Urothelium cell line (cell line): Measurements from ENCODE around the gene IGFBP2.
A peak's percentile ranks its signal among the peaks of the same experiment; 100 is the strongest.

Source experiments
- DNase-seq: peaks from one replicate; pipeline ENCODE4 v3.0.0; 2011; ENCODE audit warnings: low spot score, mixed read lengths
- FAIRE-seq: peaks from 2 replicates; lab custom pipeline; 2011; peaks lifted over from hg19 to GRCh38; lab: Jason Lieb, UNC

IGFBP2 gene

DNA sequence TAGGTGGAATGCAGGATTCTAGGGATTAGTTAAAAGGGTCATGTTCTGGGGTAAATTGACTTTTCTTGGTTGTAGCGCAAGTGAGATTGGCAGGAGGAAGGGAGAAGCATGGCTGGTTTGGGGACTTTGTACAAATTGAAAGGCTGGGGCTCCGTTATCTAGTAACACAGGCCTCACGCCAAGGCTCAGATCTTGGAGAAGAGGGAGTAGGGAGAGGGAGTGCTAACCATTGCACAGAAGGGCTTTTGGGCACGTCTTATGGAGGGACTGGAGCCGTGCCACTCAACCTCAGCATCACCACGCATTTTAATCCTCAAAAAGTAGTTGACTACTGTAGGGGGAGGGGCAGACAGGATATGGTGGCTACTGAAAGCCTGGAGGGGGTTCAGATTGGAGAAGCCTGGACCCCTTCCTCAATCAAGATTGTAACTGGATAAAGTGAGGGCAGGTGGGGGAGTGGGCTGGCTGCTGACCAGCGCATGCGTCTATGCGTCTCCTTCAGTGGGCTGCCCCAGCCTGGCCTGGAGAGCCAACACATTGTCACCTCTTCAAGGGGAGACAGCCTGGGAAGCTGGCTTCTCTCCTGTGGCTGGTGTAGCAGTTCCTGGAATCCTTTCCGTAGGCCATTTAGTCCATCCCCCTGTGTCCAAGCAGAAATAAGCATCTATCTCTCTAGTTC, 47.9 kb downstream of the IGFBP2 start:
- DNase-seq (no peak), FAIRE-seq (no peak)

DNA sequence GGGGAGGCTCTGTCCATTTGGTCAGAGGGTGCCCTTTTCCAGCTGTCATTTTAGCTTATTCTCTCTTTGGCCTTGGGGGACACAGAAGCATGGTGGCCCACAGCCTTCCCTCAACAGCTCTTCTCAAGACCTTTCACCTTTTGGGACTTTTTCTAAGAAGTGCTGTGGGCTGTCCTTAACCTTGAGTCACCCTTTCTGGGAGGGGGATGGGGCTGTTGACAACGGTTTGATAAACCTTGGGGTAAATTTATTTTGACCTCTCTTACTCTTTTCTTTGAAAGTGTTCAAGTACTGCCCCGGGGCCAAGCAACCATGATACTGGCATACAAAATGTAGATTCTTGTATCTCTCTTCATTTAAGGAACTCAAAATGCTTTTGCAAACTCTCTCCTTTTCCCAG, 48.5 kb downstream of the IGFBP2 start:
- FAIRE-seq (no peak), DNase-seq (no peak)

DNA sequence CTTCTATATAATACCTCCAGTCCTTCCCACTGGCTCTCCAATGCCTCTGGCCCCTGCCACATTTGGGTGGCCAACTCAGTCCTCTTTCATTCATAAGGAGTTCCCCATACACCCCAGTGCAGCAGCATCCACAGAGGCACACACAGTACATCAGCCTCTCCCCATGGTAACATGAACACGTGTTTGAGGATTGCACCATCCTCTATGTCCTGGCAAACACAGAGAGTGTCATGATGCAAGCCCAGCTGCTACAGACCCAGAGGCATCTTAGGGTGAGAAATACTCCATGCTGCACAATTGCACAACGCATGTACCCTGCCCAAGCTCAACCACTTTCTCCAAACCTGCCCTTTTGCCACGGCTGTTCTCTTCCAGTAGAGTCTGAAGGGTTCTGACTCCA, 50.6 kb downstream of the IGFBP2 start:
- DNase-seq (no peak), FAIRE-seq (peak; percentile 78)

DNA sequence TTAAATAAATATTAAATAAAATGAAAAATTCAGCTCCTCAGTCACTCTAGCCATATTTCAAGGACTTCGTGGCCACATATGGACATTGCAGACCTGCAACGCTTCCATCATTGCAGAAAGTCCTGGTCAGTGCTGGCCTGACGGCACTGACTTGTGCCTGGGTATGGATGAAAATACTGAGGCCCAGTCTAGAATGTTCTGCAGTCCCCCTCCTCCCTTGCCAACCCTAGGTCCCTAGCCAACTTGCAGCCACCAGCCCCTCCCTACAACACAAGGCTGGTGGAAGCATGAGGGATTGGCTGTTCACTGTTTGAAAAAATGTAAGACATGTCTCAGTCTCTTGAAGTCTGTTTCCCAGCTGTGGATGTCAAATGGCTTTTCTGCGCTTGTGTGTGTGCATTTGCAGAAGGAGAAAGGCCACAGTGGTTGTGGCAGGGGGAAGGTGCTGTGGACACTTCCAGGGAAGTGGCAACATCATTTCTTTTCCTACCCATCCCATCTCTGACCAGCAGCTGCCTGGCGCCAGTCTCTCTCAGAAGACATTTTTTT, 52.2 kb downstream of the IGFBP2 start:
- FAIRE-seq (no peak), DNase-seq (no peak)

DNA sequence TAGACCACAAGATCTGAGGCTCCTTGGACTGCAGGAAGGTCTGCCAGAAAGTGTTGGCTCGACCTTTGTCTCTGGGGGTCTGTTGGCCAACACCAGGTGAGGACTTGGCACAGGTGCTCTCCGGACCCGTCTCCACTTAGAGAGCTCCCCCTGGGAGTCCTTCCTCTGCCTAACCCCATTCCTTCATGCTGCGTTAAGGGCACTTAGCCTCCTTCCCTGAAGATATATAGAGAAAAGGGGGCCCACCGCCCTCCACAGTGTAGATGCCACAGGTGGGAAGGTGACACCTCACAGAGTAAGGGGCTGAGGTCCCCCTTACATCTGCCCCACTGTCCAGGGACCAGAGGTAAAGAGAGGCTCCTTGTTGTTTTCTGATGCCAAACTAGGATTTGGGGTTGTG, 53.9 kb downstream of the IGFBP2 start:
- FAIRE-seq, result no peak
- no peak for DNase-seq

DNA sequence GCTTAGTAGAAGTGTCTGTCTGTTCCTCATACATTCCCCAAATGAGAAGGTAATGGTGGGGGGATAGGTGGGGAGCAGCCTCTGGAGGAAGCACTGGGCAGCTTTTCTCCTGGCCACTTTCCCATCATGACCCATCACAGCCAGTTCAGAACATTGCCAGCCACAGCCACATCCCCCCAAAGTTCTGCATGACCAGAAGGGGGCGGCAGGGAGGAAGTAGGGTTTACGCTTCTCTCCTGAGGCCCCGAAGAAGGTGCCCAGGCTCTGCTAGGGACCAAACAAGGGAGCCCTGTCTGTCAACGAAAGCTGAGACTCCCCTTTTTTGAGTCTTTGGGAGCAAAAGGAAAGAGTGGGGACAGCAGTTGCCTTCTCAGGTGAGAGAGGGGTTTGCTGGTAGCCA, 54.4 kb downstream of the IGFBP2 start:
- DNase-seq, result no peak
- FAIRE-seq, result no peak

DNA sequence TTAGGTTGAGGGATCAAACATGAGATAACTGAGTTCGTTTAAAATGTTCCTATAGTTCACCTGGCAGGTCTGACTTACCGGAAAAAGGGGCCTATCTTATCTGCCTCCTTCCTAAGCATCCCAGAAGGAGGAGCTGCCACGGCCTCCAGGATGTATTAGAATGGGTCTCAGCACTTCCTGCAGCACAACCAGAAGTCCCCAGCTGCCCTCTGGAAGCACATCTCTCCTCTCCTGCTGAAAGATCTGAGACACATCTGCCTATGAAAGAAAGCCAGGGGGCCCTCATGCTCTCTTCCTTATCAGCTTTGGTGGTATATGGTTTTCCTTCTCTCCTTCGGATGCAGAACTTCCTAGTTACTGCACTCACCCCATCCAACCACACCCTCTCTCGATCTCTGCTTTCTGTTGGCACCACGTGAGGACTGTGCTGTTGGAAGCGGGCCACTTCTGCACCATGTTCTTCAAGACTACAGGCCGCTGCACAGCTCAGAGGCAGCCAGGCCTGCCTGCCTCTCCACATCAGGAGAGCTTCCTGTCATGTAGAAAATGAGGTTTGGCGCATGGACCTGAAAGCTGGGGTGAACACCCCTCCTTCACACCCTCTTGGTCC, 55.6 kb downstream of the IGFBP2 start:
- DNase-seq (no peak), FAIRE-seq (no peak)

DNA sequence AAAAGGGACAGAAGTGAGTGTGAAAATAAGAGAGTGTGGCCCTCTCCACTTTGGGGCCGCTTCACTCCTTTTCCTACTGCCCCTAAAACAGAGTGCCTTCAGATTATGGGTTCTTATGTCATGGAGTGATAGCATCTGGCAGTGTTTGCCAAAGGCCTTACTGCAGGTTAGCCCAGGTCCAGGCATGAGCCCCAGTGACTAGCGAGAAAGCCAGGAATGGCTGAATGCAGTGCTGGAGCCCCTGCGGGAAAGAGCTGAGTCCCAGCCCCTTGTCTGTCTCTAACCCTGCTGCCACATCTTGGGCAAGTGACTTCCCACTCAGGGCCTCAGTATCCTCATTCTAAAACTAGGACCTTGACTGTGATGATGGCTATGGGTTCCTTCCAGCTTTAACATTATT, 56.2 kb downstream of the IGFBP2 start:
- DNase-seq (no peak), FAIRE-seq (no peak)

DNA sequence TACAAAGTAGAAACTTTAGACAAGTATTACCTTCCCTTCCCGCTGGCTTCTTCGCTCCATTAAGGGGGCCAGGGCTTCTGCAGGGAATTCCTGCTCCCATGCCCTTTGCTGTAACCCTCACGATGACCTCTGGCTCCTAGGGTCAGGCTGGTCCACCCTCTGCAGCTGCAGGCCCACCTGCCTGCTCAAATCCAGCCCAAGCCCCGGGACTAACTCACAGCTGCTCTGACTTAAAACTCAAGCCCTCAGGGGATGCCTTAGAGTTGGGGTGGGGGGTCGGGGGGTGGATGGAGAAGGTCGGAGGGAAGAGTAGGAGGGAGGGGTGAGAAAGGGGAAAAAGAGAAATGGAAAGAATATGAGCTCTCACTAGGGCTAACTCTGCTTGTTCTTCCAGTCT, 57.2 kb downstream of the IGFBP2 start:
- no peak for DNase-seq
- FAIRE-seq, result no peak

DNA sequence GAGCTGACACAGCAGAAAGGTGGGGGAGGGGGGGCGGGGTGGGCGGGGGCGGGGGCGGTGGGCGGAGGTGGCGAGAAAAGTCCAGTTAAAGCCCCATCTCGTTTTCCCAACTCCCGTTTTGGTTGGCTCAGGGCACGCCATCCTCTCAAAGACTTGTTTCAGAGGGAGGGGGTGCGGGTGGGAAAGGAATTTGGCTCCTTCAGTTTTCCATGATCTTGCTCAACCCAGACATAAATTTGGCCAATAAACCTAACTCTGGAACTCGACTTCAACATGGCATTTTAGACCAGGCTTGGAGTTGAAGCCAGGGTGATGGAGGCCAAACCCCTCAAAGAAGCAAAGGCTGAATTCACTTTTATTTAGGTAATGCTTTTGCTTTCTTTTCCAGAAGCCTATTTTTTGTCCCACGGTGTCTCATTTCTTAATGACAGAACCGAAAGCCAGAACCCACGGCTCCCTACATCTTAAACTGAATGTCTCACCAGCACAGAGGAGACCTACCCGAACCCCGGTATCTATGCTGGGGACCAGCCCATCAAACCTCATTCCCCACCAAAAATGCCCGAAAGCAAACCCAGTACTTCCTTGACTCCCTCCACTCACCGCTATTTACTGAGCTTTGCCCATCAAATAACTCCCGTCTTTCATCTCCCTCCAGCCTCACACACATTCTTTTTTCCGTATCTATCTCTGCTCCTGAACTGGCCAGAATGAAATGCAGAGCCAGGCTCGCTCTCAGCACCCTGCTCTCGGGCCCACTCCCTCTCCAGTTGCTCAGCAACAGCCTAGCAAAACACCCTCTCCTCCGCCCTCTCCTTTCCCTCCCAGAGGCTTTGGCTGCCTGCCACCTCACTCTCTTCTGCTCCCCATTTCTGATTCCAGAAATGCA, 57.9 kb downstream of the IGFBP2 start:
- DNase-seq (peak; percentile 83), FAIRE-seq (no peak)

DNA sequence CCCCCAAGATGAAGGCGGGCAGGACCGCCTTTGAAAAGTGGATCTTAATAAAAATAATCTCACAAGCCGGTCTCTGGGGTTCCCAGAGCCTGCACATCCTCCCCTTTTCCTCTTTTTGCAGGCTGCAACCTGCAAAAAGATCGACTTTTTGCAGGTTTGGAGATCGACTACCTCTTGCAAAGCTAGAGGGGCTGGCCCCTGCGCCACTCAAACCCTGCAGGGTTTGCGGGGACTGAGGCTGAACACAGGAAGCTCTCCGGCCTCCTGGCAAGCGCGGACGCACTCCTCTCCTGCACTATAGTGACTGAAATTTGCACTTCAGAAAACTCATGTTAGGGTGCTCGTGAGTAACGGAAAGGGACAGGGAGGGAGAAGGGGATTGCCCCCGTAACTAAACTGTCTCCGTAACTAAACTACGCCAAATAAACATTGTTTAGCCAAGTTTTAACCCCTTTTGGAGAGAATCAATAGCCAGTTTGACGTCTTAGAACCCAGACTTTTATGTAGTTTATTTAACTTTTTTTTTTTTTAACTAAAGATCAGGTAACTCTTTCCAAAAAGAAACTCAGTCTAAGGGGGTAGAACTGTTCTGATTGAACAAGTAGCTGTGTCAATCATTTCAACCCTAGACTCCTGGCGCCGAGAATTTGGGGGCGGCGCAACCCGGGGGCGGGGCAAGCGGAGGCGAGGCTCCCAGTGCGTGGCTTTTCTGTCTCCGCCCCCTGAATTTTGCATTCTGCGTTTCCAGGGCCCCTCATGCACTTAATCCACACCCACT, 59.6 kb downstream of the IGFBP2 start:
- FAIRE-seq (no peak), DNase-seq (peak; percentile 86)

DNA sequence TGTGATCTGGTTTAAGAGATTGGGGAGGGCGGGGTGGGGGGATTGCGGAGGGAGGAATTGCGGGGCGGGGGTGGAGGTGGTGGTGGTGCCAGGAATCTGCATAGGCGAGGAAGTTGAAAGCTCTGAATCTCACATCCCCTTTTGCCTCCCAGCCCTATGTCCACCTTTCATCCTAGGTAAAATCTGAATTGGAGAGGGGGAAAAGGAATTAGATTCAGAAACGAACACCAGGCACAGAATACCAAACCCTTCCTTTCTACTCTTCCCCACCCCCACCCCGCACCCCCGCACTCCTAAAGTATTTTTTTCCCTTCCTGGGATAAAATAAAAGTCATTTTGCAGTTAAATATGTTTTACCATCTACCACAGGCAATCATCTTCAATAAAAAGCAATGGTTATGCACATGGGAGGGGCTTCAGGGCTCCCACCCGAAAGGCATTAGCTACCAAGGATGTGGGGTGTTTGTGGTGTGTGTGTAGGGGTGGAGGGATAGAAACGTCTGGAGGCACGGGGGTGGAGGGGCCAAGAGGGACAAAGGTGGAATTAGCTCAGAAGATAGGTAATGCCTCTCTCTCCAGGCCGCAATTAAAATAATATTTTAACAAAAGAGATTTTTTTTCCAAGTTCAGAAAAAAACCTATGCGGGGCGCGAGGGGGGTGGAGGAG, 60.3 kb downstream of the IGFBP2 start:
- DNase-seq (no peak), FAIRE-seq (no peak)

DNA sequence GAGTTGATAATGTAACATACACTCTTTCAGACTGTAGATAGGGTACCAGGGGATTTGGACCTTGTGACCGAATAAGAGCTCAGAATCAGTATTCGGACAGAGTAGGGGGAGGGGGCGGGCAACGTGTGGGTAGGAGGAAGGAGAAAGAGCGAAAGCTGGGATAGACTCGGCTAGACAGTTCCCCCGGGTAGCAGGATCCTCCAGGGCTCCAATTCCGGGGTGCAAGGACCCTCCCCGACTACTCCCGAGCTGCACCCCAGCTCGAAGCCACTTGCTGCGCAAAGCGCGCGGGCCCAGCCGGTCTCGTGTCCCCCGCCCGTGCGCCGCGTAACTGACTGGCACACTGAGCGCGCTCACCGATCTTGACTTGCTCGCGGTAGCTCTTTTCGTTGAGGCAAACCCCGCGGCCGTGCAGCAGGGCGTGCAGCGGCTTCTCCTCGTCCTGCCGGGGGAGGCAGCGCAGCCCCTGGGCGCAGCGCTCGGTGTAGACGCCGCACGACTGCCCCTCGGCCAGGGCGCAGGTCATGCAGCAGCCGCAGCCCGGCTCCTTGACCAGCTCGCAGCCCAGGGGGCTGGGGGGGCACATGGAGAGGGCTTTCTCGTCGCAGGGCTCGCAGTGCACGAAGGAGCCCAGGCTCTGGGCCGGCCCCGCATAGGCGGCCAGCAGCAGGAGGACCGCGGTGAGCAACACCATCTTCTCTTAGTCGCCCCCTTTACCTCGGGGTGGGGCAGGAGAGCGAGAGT, 61.0 kb downstream of the IGFBP2 start:
- FAIRE-seq (no peak), DNase-seq (no peak)

DNA sequence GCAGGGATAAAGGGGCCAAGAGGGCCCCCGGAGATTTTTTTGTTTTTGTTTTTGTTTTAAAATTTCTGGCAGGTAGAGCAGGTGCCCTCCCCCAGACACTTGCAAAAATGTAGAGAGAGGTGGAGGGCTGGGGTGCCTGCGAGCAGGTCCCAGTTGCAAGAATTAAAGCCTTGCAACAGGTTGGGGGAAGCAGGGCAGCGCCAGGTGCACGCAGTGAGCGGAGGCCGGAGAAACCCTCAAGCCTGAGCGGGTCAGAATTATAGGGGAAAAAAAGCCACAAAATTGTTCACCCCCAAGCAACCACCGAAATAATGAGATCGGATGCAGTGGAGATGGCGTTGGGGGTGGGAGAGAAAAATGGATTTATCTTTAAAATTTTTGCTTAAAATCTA, 61.6 kb downstream of the IGFBP2 start:
- no peak for FAIRE-seq
- DNase-seq, result no peak

DNA sequence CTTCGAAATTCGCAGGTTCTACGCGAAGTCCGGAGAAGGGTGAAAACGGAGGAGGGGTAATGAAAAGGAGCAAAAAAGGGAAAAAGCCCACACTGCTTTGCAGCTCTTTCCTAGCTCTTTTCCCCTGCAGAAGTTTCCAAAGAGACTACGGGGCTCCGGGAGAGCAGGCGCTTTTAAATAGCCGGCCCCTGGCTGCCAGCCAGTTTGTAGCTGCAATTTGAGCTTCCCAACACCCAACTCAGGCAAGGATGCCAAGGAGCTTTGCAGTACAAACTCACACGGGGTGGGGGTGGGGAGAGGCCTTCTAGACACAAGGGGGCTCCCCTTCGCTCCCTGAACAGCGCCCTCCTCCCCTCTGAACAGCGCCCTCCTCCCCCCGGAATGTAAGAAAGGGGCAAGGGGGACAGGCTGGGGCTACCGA, 62.2 kb downstream of the IGFBP2 start, which contains the start of gene IGFBP5:
Gene IGFBP5, minus strand, starts transcription at position 149 of the 421 bp plus-strand sequence. CDS start 774 bp downstream, outside the sequence.
- DNase-seq (peak; percentile 74), FAIRE-seq (no peak)

DNA sequence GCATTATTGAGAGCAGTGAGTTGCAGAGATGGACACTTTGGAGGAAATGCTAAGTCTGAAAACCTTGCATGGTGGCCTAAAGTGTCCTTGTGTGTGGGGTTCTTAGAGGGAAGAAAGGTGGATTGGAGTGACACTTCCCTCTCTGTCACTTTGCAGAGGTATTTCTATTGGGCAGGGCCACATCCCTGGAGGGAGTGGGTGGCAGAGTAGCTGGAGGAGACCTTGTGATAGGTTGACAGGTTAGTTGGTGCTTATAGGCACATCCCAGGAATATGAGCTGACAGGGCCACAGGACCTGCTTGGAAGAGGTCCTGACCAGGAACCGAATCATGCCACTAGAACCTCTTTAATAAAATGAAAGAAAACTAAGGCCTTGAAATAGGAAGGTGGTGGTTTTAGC, 63.1 kb downstream of the IGFBP2 start:
- FAIRE-seq, result no peak
- no peak for DNase-seq

DNA sequence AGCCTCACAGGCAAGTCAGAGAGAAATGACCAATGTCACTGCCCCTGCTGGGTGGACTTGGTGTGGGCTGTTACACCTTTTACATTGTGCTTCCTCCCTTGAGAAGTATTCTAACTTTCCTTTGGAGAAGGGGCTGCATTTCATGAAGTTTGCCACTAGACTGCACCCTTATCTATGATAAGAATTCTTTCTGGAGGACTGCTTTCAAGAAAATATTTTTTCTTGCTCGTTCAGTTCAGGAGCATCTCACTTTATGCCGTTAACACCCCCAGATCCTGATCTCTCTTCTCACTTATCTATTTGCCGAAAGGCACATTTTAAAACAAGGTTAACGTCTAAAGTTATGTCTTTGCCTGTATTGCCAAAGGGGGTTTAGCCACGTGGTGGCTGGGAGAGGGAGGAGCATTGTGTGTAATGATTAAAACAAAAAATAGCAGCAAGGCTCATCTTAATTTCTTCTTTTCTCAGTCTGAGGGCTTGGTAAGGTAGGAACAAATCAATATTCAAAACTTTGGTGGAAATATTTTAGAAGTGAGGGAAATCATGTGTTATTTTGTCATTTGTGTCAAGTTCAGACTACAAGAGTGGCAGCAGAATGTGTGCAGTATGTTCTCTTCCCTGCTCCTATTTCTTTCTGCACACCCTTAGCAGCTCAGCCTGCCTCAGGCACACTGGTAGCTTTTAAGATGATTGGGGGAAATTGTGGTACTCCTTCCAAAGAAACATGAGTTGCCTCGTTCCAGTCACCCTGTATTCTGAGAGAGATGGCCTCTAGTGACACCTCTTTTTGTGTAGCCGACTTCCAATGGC, 63.7 kb downstream of the IGFBP2 start:
- DNase-seq (no peak), FAIRE-seq (no peak)

DNA sequence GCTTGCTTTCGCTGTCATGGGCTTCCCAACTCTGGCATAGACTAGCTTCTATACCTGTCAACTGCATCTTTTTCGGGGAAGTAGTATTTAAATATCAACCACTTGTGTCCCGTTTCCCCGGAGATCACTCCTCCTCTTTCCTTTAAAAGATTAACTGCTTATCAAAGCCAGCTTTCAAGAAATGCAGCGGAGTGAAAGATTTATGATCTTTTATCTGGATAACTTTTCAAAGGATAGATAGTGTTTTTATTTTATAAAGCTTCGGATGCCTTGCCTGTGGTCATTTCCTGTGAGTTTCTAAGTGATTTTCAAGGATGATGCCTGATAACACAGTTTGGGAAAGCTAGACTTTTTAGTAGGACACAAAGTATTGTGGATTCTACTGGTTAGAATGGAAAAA, 65.1 kb downstream of the IGFBP2 start:
- DNase-seq (no peak), FAIRE-seq (no peak)

DNA sequence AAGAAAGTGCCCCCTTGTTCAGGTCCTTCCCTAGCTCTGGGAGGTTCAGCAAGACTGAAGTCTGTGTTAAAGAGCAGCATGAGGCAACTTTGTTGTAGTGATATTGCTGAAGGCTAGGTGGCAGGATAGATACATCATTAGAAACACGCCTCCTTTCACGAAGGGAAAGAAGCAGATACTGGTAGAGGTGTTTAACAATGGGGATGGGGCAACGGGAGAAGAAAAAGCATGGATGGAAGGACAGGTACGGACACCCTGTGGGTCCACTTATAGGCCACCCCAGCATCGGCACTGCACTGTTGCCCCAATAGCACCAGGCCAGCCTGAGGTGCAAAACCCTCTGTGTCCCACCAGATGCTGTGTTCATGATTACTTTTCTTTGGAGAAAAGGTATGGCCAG, 65.7 kb downstream of the IGFBP2 start:
- FAIRE-seq (peak; percentile 53), DNase-seq (peak; percentile 67)
